ENCODE measurements around the gene RBM28. TPM values are rescaled to one million over a fixed set of nuclear protein-coding genes. Genes with fewer than 3 reads are reported as not detected.

The RBM28 gene
- total RNA-seq, 1 donor from 2014 or later: 76.7 TPM

DNA sequence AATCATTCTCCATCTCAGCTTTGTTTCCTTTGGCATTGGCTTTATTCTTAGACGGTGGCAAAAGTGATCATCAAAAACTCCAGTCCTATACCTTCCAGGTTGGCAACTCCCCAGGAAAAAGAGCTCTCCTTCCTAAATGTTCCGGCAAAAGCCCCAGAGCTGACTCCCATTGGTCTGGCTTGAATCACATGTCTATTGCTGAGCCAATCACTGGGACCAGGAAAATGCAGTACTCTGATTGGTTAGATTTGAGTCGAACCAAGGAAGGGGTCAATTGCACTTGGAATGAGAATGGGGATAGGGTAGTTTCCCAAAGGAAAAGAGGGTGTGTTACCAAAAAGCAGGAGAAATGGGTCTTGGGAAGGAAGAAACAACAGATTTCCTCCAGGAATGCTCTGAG is 80.3 kb downstream of the RBM28 start:
- Mint-ChIP-seq H3K27me3 (peaks cover 12% of the 10 kb centered on the region), H3K4me3 (no peak overlapping the region), H3K27ac (no peak overlapping the region), H3K4me1 (no peaks in the 10 kb centered on the region), H3K9me3 (no peaks in the 10 kb centered on the region), H3K36me3 (ENCODE audit: low read depth) (no peaks in the 10 kb centered on the region)
- intact Hi-C loops (cut with micrococcal nuclease): no loop called here
- DNase-seq: no peak

DNA sequence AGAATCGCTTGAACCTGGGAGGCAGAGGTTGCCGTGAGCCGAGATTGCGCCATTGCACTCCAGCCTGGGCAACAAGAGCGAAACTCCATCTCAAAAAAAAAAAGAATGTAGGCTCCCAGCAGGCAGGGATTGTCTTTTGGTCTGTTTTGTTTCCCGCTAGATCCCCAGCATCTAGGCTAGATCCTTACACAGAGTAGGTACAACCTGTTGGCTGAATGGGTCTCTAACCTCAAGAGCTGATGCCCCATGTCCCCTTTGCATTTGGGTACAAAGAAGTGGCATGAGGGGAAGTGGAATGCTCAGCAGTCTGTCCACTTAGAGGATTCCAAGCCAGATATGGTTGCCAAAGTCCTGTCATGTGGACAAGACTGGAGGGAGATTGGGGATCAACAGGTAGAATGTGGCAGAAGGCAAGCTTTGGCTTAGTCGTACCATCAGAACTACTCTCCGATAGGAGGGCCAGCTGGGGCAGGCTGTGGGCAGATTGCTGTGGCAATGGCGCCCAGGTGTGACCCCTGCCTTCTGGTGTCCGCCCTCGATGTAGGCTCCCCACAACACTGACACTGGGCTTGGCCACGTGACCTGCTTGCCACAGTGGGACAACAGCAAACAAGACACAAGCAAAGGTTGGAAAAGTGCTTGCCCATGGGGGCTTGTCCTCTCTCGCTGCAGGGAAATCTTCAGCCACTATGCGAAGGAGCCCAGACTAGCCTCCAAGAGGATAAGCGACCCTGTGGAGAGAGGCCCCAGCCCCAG is 81.3 kb downstream of the RBM28 start:
- no peak for DNase-seq
- Mint-ChIP-seq H3K4me3 (no peak overlapping the region), H3K9me3 (no peaks in the 10 kb centered on the region), H3K36me3 (ENCODE audit: low read depth) (no peaks in the 10 kb centered on the region), H3K27ac (no peak overlapping the region), H3K27me3 (peaks cover 10% of the 10 kb centered on the region), H3K4me1 (no peaks in the 10 kb centered on the region)
- intact Hi-C loops (cut with micrococcal nuclease): no loop called here

DNA sequence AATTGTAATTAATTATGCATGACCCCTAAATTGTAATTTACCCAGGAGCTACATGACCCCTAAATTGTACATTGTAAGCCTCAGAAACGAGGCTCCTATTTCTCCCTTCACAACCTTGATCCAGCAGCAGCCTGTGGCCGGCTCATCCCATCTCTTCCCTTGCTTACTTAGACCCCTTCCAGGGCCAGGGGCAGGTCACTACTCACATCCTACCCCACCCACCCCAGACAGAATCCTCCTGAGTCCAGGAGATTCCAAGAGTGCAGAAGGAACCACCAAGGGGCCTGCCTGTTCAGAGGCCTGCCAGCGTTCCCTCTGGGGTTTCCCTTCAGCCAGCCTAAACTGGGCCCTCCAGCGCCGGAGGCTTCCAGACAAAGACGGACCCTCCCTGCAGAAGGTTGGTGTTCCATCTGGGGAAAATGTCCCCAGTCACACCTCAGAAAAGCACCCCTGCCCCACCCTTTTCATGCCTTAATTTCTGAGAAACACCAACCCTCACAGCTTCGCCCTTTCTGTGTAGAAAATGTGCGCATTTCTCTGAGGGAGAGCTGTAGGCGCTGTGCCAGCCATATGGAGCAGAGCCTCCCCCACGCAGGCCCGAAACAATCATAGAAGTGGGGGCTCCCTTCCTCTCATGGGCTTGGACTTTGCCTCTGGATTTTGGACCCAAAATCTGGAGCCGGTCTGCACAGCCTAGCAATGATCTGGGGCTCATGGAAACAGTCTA is 83.5 kb downstream of the RBM28 start:
- H3K9me3 Mint-ChIP-seq: no peaks in the 10 kb centered on the region
- DNase-seq: no peak
- no peak overlapping the region for H3K27ac Mint-ChIP-seq
- peaks cover 9% of the 10 kb centered on the region for H3K27me3 Mint-ChIP-seq
- no peaks in the 10 kb centered on the region for H3K36me3 Mint-ChIP-seq (ENCODE audit: low read depth)
- intact Hi-C loops (cut with micrococcal nuclease): no loop called here
- H3K4me3 Mint-ChIP-seq: no peak overlapping the region
- H3K4me1 Mint-ChIP-seq: no peaks in the 10 kb centered on the region

DNA sequence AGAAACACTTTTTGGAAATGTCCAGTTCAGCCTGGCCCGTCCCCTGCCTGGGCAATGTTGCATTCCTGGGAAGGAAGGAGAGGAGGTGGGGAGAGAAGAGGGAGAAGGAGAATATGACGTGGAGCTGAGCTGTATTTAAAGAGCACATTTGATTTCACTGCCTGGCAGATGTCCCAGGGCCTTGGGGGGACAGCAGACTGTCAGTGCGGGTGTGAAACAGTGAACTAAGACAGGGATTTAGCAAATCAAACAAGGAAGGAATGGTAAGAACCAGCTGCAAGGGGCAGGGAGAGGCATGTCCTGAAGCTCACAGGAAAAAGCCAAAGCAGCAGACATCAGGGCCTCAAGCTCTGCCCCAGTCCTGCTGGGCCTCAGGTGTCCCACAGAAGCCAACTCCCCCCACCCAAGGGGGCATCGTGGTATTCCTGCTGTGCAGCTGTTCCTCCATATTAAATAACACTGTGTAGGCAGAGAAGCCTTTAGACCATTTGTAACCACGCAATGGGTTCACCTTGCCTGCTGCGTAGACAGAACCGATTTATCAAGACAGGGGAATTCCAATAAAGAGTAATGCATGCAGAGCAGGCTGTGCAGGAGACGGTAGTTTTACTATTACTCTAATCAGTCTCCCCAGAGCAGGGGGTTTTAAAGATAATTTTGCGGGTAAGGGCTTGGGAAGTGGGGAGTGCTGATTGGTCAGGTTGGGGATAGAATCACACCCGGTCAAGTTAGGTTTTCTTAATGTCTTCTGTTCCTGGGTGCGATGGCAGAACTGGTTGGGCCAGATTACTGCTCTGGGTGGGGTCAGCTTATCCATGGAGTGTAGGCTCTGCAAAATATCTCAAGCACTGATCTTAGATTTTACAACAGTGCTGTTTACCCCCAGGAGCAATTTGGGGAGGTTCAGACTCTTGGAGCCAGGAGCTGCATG is 84.3 kb downstream of the RBM28 start:
- Mint-ChIP-seq H3K36me3 (ENCODE audit: low read depth) (no peaks in the 10 kb centered on the region), H3K27ac (no peak overlapping the region), H3K4me3 (no peak overlapping the region), H3K9me3 (no peaks in the 10 kb centered on the region), H3K4me1 (no peaks in the 10 kb centered on the region), H3K27me3 (peaks cover 9% of the 10 kb centered on the region)
- DNase-seq: no peak
- intact Hi-C loops (cut with micrococcal nuclease): no loop called here

DNA sequence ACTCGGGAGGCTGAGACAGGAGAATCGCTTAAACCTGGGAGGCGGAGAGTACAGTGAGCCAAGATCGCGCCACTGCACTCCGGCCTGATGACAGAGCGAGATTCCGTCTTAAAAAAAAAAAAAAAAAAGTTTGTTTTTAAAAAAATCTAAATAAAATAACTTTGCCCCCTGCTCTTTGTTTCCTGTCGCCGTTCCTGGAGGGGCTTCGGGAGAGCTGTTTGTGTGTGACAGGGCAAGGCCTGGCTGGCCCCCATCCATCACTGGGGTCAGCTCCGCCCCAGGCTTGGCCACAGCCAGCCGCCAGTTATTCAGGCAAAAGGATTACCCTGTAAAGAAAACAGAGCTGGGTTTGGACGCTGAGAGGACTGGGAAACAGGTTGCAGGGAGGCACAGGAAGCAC is 86.2 kb downstream of the RBM28 start:
- Mint-ChIP-seq H3K9me3 (no peaks in the 10 kb centered on the region), H3K27ac (no peak overlapping the region), H3K27me3 (peaks cover 5% of the 10 kb centered on the region), H3K4me3 (no peak overlapping the region), H3K36me3 (ENCODE audit: low read depth) (no peaks in the 10 kb centered on the region), H3K4me1 (no peaks in the 10 kb centered on the region)
- intact Hi-C loops (cut with micrococcal nuclease): no loop called here
- DNase-seq: no peak

DNA sequence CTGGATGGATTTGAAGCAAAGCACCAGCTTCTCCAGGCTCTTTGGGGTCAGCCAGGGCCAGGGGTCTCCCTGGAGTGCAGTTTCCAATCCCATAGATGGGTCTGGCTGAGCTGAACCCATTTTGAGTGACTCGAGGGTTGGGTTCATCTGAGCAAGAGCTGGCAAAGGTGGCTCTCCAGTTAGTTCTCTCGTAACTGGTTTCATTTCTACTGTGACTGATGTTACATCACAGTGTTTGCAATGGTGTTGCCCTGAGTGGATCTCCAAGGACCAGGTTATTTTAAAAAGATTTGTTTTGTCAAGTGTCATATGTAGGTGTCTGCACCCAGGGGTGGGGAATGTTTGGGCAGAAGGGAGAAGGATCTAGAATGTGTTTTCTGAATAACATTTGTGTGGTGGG is 88.4 kb downstream of the RBM28 start:
- Mint-ChIP-seq H3K27me3 (peaks cover 5% of the 10 kb centered on the region), H3K4me3 (no peak overlapping the region), H3K36me3 (ENCODE audit: low read depth) (no peaks in the 10 kb centered on the region), H3K27ac (no peak overlapping the region), H3K4me1 (no peaks in the 10 kb centered on the region), H3K9me3 (no peaks in the 10 kb centered on the region)
- intact Hi-C loops (cut with micrococcal nuclease): no loop called here
- DNase-seq: no peak

DNA sequence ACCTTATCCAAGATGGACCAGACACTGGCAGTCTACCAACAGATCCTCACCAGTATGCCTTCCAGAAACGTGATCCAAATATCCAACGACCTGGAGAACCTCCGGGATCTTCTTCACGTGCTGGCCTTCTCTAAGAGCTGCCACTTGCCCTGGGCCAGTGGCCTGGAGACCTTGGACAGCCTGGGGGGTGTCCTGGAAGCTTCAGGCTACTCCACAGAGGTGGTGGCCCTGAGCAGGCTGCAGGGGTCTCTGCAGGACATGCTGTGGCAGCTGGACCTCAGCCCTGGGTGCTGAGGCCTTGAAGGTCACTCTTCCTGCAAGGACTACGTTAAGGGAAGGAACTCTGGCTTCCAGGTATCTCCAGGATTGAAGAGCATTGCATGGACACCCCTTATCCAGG is 89.2 kb downstream of the RBM28 start:
- Mint-ChIP-seq H3K27me3 (peaks cover 9% of the 10 kb centered on the region), H3K36me3 (ENCODE audit: low read depth) (no peaks in the 10 kb centered on the region), H3K4me1 (no peaks in the 10 kb centered on the region), H3K27ac (no peak overlapping the region), H3K9me3 (no peaks in the 10 kb centered on the region), H3K4me3 (no peak overlapping the region)
- DNase-seq: no peak
- intact Hi-C loops (cut with micrococcal nuclease): no loop called here

DNA sequence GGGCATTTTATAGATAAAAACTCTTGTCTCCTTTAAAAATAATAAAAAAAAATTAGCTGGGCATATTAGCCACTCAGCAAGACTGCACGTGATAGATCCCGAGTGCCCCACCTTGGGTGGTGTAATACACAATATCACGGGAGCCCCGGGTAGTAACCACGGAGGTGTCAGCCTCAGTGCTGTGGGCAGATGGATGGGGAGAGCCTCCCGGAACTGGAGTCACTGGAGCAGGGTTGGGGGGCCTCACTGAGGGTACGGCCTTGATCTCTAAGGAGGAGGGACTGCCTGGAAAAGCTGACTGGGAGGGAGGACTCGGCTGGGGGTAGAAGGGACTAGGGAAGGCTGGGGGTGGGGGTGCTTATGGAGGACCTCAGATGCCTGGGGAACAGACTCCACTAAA is 90.0 kb downstream of the RBM28 start:
- Mint-ChIP-seq H3K4me1 (no peaks in the 10 kb centered on the region), H3K27me3 (peaks cover 10% of the 10 kb centered on the region), H3K36me3 (ENCODE audit: low read depth) (no peaks in the 10 kb centered on the region), H3K27ac (no peak overlapping the region), H3K9me3 (no peaks in the 10 kb centered on the region), H3K4me3 (no peak overlapping the region)
- intact Hi-C loops (cut with micrococcal nuclease): no loop called here
- no peak for DNase-seq

DNA sequence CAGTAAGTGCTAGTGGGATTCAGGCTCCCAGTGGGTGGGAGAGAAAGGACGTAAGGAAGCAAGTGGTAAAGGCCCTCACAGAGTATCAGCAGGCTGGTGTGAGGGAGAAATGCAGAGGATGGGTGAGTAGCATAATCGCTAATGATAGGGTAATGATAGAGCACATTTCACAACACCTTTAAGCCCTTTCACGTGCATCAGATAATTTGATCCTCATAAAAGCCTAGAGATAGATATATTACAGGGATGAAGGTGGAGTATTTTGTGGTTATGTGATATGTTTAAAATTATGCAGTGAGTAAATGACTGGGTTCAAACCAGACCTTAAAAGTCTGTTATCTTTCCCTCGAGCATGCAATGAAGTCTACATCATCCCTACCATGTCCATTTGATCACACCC is 92.4 kb downstream of the RBM28 start:
- intact Hi-C loops (cut with micrococcal nuclease): no loop called here
- Mint-ChIP-seq H3K27me3 (peaks cover 8% of the 10 kb centered on the region), H3K4me1 (no peaks in the 10 kb centered on the region), H3K9me3 (no peaks in the 10 kb centered on the region), H3K27ac (no peak overlapping the region), H3K4me3 (no peak overlapping the region), H3K36me3 (ENCODE audit: low read depth) (no peaks in the 10 kb centered on the region)
- DNase-seq: no peak

Other genes with a start within 250 kb of the RBM28 start
- gene LEP, start 102.6 kb downstream of the RBM28 start, total RNA-seq: not detected in 2 replicates
- gene PRRT4, start 17.8 kb upstream of the RBM28 start, total RNA-seq: 0.14 TPM in 2 replicates
- 102 and 105 TPM in 2 replicates for gene IMPDH1, start 66.1 kb upstream of the RBM28 start, total RNA-seq
- gene HILPDA, start 112.0 kb upstream of the RBM28 start, total RNA-seq: 171 TPM in 2 replicates
- gene METTL2B, start 132.8 kb upstream of the RBM28 start, total RNA-seq: 61.1 and 71.3 TPM in 2 replicates

Data from activated CD4-positive, alpha-beta T cell treated with anti-CD3 and anti-CD28 coated beads, Interleukin-2, amount 10 ng/mL, durations not matched to agents 24 days and 14 days (primary cell).